Stimulated activated CD4-positive, alpha-beta T cell treated with anti-CD3 and anti-CD28 coated beads, Interleukin-15, amount 100 ng/mL, for 48 hours (primary cell): ENCODE results near the gene ASCL2.

Source experiments
- DNase-seq, 2 donors: peaks; one replicate each; pipeline ENCODE4 v3.0.0-alpha.2; 2020; ENCODE audit warnings: low read depth in 2 of 2

Gene ASCL2

DNA sequence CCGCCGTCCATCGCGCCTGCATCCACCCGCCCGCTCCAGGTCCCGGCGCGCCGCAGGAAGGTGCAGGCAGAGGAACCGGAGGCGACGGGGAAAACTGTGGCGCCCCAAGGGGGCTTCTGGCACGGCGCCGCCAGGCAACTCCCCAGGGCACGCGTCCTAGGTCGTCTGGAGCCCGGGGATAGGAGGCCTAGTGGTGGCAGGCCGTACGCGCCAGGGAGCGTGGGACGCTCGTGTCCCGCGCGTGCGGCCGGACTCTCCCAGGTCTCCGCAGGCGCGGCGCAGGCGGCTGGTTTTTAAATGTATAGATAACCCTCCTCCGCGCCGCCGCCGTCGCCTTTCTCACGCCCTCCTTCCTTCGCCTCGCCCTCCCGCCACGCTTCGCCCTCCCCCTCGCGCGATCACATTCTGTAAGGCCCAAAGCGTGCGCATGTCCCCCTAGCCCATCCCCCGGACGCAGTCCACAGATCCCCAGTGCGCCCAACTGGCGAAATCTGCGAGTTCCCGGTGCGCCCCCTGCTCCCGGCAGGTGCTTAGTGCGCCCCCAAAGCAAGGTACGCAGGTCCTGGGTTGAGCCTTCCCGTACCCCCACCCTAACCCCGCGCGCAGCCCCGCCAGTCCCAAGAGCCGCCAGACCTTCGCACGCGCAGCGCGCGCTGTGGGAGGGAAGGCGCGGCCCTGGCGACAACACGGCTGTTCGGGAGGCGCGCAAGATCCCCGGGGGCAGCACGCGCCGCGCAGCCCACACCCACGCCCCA lies at the start of gene ASCL2:
TSS of gene ASCL2 (minus strand) at position 267 of the 755 bp plus-strand sequence. CDS start at position 11, 256 bp downstream.
- DNase-seq = no peak

- DNase-seq = no peak
These were observed 49.5 kb upstream of the ASCL2 start for GRCh38 chr11:2319791-2320472.

DNA sequence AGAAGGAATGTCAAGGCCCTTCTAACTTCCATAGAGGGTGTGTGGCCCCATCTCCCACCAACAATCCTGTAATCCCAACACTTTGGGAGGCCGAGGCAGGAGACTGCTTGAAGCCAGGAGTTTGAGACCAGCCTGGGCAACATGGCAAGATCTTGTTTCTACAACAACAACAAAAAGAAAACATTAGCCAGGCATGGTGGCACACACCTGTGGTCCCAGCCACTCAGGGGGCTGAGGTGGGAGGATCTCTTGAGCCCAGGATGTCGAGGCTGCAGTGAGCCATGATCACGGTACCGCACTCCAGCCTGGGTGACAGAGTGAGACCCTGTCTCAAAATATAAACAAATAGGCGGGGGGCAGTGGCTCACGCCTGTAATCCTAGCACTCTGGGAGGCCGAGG lies 48.3 kb upstream of the ASCL2 start:
- DNase-seq = no peak

DNA sequence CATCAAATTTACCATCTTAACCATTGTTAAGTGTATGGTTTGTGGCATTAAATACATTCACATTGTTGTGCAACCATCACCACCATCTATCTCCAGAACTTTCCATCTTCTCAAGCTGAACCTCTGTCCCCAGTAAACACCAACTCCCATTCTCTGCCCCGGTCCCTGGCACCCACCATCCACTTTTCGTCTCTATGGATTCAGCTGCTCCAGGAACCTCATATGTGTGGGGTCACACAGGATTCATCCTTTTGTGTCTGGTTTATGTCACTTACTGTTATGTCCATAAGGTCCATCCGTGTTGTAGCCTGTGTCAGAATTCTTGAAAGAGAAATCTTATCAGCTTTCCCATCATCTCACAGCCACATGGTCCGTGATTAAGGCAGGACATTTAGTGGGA lies 47.7 kb upstream of the ASCL2 start:
- no peak for DNase-seq

GRCh38 chr11:2317354-2318050 lies 47.1 kb upstream of the ASCL2 start:
- no peak for DNase-seq

DNA sequence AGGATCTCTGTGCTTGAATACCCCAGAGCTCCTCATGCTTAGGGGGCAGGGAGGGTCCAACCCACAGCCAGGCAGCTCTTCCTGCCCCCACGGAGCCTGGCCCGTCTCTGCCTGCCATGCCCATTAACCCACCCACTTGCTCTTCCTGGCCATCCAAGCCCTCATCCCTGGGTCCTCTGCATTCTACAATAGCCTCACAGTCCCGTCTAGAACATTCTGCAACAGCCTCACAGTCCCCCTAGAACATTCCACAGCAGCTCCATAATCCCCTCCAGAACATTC lies 46.5 kb upstream of the ASCL2 start:
- no peak for DNase-seq

GRCh38 chr11:2316169-2316962 lies 46.0 kb upstream of the ASCL2 start:
- no peak for DNase-seq

DNA sequence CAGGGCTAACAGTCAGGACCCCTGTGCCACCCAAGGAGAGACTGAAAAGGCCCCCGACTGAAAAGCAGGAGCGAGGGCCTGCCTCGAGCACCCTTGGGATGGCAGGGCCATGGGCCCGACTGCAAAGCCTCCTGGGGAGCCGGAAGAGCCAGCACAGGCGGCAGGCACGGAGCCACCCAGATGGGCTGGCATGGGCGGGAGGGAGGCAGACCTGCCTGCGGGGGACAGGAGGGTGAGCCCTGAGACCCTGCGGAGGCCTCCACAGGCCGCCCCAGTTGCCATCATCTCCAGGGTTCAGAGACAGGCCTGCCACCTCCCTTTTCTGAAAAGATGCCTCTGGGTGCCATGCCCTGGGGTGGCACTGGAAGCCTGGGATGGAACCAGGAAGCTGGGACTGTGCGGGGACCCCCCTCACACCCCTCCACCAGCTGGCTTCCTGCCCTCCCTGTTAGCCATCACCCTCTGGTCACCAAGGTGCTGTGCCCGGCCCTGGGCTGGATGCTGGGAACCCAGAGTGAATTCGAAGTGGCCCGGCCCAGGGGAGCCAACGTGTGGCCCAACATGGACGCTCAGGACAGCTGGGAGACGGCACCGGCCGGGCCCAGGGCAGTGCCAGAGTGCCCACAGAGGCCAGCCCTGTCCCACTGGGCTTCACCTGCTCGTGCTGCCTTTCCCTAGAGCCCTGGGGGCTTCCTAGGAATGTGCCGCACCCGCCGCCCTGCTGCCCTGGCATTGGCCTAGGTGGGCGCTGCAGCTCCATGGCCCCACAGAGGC lies 45.2 kb upstream of the ASCL2 start:
- DNase-seq = no peak

GRCh38 chr11:2314525-2315394 lies 44.4 kb upstream of the ASCL2 start:
- DNase-seq = no peak

DNA sequence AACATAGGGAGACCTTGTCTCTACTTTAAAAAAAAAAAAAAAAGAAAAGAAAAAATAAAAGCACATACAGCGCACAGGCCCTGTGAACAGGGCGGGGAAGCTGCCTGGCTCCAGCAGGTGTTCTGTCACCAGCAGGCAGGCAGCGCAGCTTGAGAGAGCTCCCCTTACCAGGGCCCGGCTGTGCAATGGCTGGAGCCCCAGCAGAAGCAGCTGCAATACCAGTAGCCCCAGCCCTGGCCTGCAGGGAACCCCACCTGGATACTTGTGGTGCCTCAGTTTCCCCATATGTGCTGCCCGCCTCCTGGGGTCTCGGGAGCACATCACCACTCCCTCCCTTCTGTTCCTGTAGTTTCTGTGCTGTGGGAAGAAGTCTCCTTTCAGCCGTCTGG lies 43.7 kb upstream of the ASCL2 start:
- no peak for DNase-seq

DNA sequence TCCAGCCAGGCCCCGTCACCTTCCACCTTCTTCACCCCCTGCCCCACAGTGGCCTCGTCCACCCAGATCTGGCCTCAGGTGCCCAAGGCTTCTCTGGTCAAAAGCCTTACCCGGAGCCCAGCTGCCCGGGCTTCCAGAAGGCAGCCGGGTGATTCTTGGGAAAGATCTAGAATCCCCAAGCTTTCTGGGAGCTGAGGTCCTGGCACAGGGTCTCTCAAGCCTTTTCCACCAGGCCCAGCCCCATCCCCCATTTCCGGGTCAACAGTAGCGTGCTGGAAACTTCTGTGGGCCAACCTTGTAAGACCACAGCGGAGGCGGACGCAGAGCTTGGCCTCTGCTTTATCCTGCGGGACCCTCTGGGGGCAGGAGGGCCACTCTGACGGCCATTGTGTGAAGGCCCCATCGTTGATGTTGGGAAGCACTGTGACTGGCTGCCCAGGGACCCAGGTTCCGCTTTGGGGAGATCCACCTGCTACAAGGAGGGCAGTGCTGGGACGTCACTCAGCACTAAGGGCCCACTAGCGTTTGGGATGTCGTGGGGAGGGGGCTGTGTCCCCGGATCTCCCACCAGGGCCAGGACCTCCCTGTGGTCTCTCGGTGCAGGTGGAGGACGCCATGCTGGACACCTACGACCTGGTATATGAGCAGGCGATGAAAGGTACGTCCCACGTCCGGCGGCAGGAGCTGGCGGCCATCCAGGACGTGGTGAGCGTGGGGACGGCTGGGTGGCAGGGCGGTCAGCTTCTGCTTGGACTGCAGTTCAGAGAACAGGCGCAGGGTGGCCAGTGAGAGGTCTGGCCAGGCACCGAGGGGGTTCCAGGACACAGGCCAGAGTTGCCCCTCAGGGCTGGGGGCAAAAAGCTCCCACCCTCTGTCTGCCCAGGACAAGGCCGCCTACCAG lies 42.9 kb upstream of the ASCL2 start:
- DNase-seq = no peak

DNA sequence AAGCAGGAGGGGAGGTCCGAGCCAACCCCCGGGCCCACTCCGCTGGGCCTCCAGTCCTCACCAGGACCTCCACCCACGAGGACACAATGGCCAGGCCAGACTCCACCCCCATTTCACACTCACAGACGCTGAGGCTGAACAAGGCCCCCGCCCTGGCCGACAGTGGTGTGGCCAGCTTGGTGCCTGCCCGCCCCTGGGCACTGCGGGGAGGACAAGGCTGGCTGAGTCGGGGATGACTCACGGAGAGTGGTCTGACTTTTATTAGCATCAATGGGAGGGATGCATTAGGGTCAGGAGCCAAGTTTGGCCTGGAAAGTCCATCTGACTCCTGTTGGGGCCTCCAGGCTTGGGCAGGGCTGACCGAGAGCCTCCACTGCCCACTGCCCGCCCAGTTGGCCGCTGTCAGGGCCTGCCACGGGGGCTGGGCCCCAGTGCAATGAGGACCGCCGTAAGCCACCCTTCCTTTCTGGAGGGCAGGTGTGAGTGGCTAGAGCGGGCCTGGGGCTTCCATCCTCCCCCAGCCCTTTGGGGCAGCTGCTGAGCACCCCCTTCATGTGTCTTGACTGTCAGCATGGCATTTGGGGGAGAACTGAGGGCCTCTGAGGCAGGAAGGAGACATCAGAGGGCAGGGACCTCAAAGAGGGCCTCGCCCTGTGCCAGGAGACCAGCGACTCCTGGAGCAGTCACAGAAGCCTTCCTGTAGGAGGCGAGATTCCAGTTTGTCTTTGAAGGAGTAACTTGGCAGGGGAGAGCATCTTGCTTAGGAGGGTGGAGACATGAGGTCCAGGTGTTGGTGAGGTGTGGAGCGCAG lies 42.0 kb upstream of the ASCL2 start:
- DNase-seq = no peak

- DNase-seq = no peak
These were observed 41.2 kb upstream of the ASCL2 start for GRCh38 chr11:2311353-2312133.

GRCh38 chr11:2310786-2311352 lies 40.5 kb upstream of the ASCL2 start:
- no peak for DNase-seq

DNA sequence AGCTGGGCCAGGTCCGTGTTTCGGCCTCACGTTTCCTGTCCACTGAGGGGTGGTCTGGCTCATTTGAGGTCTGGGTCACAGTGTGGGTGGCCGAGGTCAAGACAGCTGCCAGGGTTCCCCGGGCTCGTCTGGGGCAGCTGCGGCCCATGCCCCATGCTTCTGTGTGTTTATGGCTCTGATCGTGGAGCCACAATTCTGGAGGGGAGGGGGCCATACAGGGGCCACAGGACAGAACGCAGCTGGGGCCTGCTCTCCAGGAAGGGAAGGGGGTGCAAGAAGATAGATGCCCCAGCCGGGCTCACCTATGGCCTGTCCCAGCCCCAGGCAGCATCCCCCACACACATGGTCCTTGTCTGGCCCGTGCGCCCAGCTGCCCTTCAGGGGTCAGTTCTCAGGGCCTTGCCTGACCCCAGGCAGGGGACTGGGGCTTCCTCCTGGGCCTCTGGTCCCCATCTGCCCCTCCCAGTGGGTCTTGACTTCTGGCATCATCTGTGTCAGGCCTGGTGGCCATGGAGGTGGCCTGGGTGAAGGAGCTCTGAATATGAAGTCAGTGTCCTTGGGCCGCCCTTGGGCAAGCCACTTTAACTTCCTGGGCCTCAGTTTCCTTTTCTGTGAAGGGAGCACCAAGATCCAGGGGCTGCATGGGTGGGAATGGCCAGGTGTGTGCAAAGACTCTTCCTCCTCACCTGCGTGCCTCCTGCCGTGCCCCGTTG lies 39.8 kb upstream of the ASCL2 start:
- DNase-seq = no peak

- no peak for DNase-seq
These were observed 39.1 kb upstream of the ASCL2 start for GRCh38 chr11:2309251-2310072.
